MM.1S (cell line): ENCODE results near the gene FPGS.

Experiments used
- DNase-seq: peaks from one replicate; pipeline ENCODE4 v3.0.0-alpha.2; 2015
- H2AFZ ChIP-seq: fragments of 300-600 bp; sonication (generic); 2 replicates; pipeline ENCODE4 v1.6.0; 2016; ENCODE audit warnings: antibody characterized with exemption, low read length
- H3F3A ChIP-seq: fragments of 300-600 bp; sonication (generic); 2 replicates; pipeline ENCODE4 v1.6.1; 2016; ENCODE audit warnings: mild to moderate bottlenecking, antibody characterized with exemption, low read length, moderate library complexity, mixed read lengths; ENCODE audit not compliant: insufficient read depth
- H3K27ac ChIP-seq: fragments of 300-600 bp; sonication (generic); 2 replicates; pipeline ENCODE4 v1.5.1; 2016; ENCODE audit warnings: mild to moderate bottlenecking, low read length
- H3K27me3 ChIP-seq: fragments of 300-600 bp; sonication (generic); replicated peaks from 2 replicates; pipeline ENCODE4 v1.6.0; 2016; ENCODE audit warnings: low read length; ENCODE audit not compliant: insufficient read depth
- H3K36me3 ChIP-seq: fragments of 300-600 bp; sonication (generic); replicated peaks from 2 replicates; pipeline ENCODE4 v1.6.1; 2016; ENCODE audit warnings: mild to moderate bottlenecking, low read length, mixed read lengths; ENCODE audit not compliant: insufficient read depth
- H3K4me1 ChIP-seq: fragments of 300-600 bp; sonication (generic); 2 replicates; pipeline ENCODE4 v1.6.1; 2016; ENCODE audit warnings: low read length, mixed read lengths
- H3K4me2 ChIP-seq: fragments of 300-600 bp; sonication (generic); 2 replicates; pipeline ENCODE4 v1.6.0; 2016; ENCODE audit warnings: low read depth, low read length
- H3K4me3 ChIP-seq: fragments of 300-600 bp; sonication (generic); 2 replicates; pipeline ENCODE4 v1.5.1; 2016; ENCODE audit warnings: low read length, mixed read lengths
- H3K79me2 ChIP-seq: fragments of 300-600 bp; sonication (generic); 2 replicates; pipeline ENCODE4 v1.6.1; 2016; ENCODE audit warnings: mixed run types, low read length, mixed read lengths
- H3K9ac ChIP-seq: fragments of 300-600 bp; sonication (generic); 2 replicates; pipeline ENCODE4 v1.6.1; 2016; ENCODE audit warnings: low read length, mixed read lengths
- H3K9me2 ChIP-seq: fragments of 300-600 bp; sonication (generic); replicated peaks from 2 replicates; pipeline ENCODE4 v1.6.1; 2016; ENCODE audit warnings: mild to moderate bottlenecking, low read length, mixed read lengths; ENCODE audit not compliant: insufficient read depth
- H3K9me3 ChIP-seq: fragments of 300-600 bp; sonication (generic); replicated peaks from 2 replicates; pipeline ENCODE4 v1.6.1; 2016; ENCODE audit warnings: mild to moderate bottlenecking, low read length, mixed read lengths; ENCODE audit not compliant: insufficient read depth
- H4K20me1 ChIP-seq: fragments of 300-600 bp; sonication (generic); 2 replicates; pipeline ENCODE4 v1.6.1; 2016; ENCODE audit warnings: mild to moderate bottlenecking, low read length, moderate library complexity, mixed read lengths; ENCODE audit not compliant: insufficient read depth
- CTCF ChIP-seq: fragments of 300-600 bp; sonication (generic); IDR thresholded peaks from 2 replicates; pipeline ENCODE4 v1.5.1; 2016; ENCODE audit warnings: antibody characterized with exemption, low read length, mixed read lengths
- EZH2 ChIP-seq: fragments of 300-600 bp; sonication (generic); optimal IDR thresholded peaks from 2 replicates; pipeline ENCODE3; 2017; ENCODE audit warnings: low read depth, mild to moderate bottlenecking, antibody characterized with exemption, low read length, mixed read lengths
- EZH2phosphoT487 ChIP-seq: fragments of 300-600 bp; sonication (generic); IDR thresholded peaks from 2 replicates; pipeline ENCODE4 v1.6.1; 2018; ENCODE audit warnings: antibody characterized with exemption, low read length

FPGS gene

GRCh38 chr9:127810378-127811187, 7.9 kb downstream of the FPGS start:
- Histone ChIP-seq H3F3A (no peaks in the 10 kb centered on the region), H3K4me3 (no peak overlapping the region), H3K79me2 (peaks cover 15% of the 10 kb centered on the region), H3K9ac (no peak overlapping the region), H3K9me3 (no peaks in the 10 kb centered on the region), H3K4me1 (no peaks in the 10 kb centered on the region), H3K27ac (no peak overlapping the region), H2AFZ (no peak overlapping the region), H4K20me1 (no peaks in the 10 kb centered on the region), H3K4me2 (no peak overlapping the region), H3K27me3 (no peaks in the 10 kb centered on the region), H3K36me3 (no peaks in the 10 kb centered on the region; the same call in none of the 2 replicates), H3K9me2 (no peaks in the 10 kb centered on the region)
- no peak for DNase-seq
- TF ChIP-seq EZH2: no peak
- TF ChIP-seq EZH2phosphoT487: no peak
- TF ChIP-seq CTCF: no peak

- Histone ChIP-seq H3K9ac (no peak overlapping the region), H4K20me1 (no peaks in the 10 kb centered on the region), H3K4me3 (no peak overlapping the region), H3K4me1 (no peaks in the 10 kb centered on the region), H2AFZ (no peak overlapping the region), H3K79me2 (peaks cover 2% of the 10 kb centered on the region; the same call in 1 of the 2 replicates), H3K27me3 (no peaks in the 10 kb centered on the region), H3K36me3 (no peaks in the 10 kb centered on the region; the same call in 1 of the 2 replicates), H3K9me2 (no peaks in the 10 kb centered on the region), H3F3A (no peaks in the 10 kb centered on the region), H3K27ac (no peak overlapping the region), H3K4me2 (no peak overlapping the region), H3K9me3 (no peaks in the 10 kb centered on the region)
- no peak for TF ChIP-seq EZH2phosphoT487
- TF ChIP-seq EZH2: no peak
- no peak for TF ChIP-seq CTCF
- no peak for DNase-seq
Measured at GRCh38 chr9:127812011-127812410, 9.3 kb downstream of the FPGS start.

- no peaks in the 10 kb centered on the region for H3K4me1 ChIP-seq
- no peak overlapping the region for H3K4me3 ChIP-seq
- no peaks in the 10 kb centered on the region for H3K79me2 ChIP-seq
- no peaks in the 10 kb centered on the region for H3K27me3 ChIP-seq
- no peak for TF ChIP-seq EZH2phosphoT487
- TF ChIP-seq EZH2: no peak
- no peak for TF ChIP-seq CTCF
- no peak overlapping the region for H3K4me2 ChIP-seq
- no peaks in the 10 kb centered on the region for H3K9me3 ChIP-seq
- H3F3A ChIP-seq: no peaks in the 10 kb centered on the region
- no peak overlapping the region for H2AFZ ChIP-seq
- H3K27ac ChIP-seq: no peak overlapping the region
- DNase-seq: no peak
- no peaks in the 10 kb centered on the region; the same call in 1 of the 2 replicates for H3K36me3 ChIP-seq
- no peaks in the 10 kb centered on the region for H4K20me1 ChIP-seq
- no peak overlapping the region for H3K9ac ChIP-seq
- H3K9me2 ChIP-seq: no peaks in the 10 kb centered on the region
Measured at GRCh38 chr9:127812936-127813675, 10.4 kb downstream of the FPGS start.
